ENCODE measurements around the gene IL12RB1.

Gene IL12RB1

GRCh38 chr19:18086590-18087138 is at the start of gene IL12RB1:
Gene IL12RB1, minus strand, starts transcription at chr19:18086934. Its CDS starts 111 bp downstream, at chr19:18086823.
- peak; percentile 60 to 64 for DNase-seq

- DNase-seq = no peak
These were observed 49.2 kb upstream of the IL12RB1 start for GRCh38 chr19:18135712-18136584.

DNA sequence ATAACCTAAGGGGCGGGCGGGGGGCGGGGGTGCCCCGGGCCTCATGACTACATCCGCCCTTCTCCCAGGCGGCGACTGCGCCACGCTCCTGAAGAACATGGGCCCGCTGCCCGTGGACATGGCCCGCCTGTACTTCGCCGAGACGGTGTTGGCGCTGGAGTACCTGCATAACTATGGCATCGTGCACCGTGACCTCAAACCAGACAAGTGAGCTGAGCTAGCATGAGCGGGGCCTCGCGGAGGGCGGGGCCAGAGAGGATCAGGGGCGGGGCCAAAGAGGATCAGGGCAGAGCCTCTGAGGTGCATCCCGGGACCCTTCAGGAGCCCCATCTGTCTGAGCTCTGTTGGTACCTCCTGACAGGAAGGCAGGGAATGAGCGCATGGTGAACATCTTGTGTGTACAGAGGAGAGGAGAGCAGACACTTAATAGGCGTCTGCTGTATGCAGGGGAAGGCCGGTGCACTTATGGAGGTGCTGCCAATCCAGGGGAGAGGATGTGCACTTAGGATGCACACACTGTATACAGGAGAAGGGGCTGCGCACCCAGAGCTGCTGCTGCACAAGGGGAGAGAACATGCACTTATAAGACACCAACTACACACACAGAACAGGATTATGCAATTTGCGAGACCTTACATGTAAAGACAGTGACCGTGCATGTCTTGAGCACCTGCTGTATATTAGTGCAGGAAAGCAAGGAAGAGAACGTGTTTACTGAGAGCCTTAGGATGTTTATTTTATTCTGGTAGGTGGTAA is 45.3 kb upstream of the IL12RB1 start:
- DNase-seq = no peak

GRCh38 chr19:18130523-18131242 is 43.9 kb upstream of the IL12RB1 start:
- DNase-seq = no peak

DNA sequence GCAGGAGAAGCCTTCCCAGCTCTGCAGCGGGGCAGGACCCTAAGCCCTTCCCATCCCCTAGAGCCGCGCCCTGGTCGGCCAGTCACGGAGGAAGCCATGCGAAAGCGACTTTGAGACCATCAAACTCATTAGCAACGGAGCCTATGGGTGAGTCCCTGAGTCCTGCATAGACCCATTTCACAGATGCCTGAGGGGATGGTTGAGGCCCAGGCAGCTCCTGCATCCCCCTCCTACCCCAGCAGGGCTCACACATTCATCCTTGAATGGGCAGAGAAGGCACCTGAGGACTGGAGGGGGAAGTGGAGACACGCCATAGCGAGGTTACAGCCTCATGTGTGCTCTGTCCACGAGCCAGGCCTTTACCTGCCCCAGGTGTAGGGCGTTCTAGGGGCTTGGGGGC is 42.1 kb upstream of the IL12RB1 start:
- DNase-seq = no peak

DNA sequence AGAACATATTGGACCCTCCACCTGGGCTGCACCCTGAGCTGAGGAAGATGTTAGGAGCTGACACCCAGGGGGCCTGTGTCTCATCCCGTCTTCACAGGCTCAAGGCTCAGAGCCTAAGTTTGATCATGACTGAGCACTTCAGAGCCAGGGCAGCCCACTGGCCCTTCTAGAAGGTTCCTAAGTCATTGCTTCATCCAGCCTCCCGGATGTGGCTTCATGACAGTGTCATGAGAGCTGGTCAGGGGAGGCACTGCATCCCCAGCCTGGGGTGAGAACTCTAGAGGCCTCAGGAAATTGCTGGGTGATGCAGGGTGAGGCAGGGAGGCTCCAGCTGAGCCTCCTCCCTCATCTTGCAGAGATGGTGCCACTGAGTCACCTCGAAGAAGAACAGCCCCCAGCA is 41.3 kb upstream of the IL12RB1 start:
- DNase-seq = no peak

GRCh38 chr19:18126097-18126496 is 39.4 kb upstream of the IL12RB1 start:
- no peak for DNase-seq

DNA sequence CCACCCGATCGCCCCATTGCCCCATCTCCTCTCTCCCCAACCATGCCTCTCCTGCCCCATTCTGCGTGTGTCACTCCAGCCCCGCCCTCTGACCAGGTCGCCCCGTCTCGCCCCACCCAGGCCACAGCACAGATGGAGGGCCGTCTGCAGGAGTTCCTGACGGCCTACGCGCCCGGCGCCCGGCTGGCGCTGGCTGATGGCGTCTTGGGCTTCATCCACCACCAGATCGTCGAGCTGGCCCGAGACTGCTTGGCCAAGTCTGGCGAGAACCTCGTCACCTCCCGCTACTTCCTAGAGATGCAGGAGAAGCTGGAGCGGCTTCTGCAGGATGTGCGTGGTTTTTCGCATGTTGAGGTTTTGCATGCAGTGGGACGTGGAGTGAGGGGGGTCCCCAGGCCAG is 37.1 kb upstream of the IL12RB1 start:
- DNase-seq = no peak

- DNase-seq = no peak
These were observed 36.4 kb upstream of the IL12RB1 start for GRCh38 chr19:18122860-18123795.

GRCh38 chr19:18122424-18122823 is 35.7 kb upstream of the IL12RB1 start:
- DNase-seq = no peak

DNA sequence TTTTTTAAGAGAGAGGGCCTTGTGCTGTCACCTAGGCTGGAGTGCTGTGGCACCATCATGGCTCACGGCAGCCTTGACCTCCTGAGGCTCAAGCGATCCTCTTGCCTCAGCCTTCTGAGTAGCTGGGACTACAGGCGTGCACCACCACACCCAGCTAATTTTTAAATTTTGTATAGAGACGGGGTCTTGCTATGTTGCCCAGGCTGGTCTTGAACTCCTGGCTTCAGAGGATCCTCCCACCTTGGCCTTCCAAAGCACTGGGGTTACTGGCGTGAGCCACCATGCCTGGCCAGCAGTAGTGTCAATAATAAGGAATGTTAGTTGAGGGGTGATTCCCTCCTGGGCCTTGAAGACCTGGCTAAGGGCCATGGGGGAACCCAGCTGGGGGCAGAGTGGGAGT is 34.4 kb upstream of the IL12RB1 start:
- DNase-seq = no peak

DNA sequence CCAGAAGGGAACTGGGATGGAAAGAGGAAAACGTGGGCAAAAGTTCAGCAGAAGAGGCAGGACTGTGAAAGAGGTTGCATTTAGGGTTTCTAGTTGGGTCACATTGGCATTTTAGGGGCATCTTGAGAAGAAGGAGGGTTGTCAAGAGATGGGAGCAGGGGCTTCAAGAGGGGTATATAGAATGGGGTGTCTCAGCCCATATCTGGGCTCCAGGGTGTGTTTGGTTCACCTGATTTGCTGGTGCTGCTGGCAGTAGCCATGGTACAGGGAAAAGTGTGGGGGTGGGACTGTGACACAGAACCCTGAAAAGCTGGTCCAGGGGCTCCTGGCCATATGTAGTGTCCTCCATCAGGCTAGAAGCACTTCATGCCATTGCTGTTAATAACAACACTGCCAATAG is 33.4 kb upstream of the IL12RB1 start:
- no peak for DNase-seq

GRCh38 chr19:18119717-18120105 is 33.0 kb upstream of the IL12RB1 start:
- peak; percentile 60 to 62 for DNase-seq

GRCh38 chr19:18119013-18119716 is 32.4 kb upstream of the IL12RB1 start:
- DNase-seq = peak; percentile 37 to 55

DNA sequence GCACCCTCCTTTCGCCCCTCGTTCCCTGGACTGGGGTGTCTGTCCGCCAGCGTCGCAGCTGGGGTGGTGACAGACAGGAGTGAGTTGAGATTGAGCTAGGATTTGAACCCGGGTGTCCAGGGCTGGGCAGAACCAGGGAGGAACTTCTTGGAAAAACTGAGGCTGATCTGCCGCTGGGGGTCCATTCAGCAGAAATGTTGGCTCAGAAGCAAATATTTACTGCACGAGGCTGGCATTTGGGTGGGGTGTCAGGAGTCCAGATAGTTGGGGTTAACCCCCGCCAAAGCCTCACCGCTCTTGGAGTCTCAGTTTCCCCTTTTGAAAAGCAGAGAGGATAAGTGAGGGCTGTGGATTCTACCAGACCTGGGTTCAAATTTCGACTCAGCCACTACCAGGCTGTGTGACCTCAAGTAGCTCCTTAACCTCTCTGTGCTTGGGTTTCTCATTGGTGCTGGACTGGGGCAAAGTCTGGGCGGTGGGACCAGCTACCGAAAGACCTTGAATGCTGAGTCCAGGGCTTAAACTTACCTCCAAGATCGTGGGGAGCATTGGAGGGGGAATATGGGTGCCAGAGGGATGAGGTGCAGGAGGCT is 31.8 kb upstream of the IL12RB1 start:
- DNase-seq = peak in 1 of 2 donors; percentile 22

GRCh38 chr19:18117692-18118378 is 31.1 kb upstream of the IL12RB1 start:
- peak; percentile 93 to 97 for DNase-seq

DNA sequence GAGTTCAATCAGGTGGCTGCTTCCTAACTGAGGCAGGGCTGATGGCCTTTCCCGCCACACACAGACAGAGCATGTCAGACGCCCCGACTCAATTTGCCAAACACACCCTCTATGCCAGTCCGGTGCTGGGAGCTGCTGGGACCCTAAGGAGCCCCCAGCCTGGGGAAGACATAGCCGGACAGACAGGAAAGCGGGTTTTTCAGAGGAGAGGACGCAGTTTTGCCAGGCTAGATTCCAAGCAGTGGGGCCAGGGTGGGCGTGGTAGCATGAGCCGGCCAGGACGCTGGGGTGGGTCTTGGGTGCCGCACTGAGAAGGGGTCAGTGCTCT is 30.6 kb upstream of the IL12RB1 start:
- DNase-seq = no peak

DNA sequence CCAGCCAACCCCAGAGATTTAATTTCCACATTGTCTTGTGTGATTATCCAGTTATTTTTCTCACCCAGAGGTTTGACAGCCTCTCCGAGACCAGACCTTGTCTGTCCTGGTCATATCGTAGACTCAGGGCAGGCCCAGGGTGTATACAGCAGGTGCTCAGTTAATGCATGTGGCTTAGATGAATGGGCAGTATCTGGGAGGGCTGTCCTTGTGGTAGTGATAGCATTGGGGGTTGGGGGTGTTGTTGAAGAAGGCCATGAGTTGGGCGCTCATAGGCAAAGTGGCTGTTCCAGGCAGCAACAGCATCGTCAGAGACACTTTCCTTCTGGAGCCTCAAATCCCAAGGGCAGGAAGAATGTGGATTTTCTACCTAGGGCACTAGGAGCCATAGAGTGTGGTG is 27.7 kb upstream of the IL12RB1 start:
- no peak for DNase-seq

- DNase-seq = no peak
These were observed 27.1 kb upstream of the IL12RB1 start for GRCh38 chr19:18113827-18114226.

DNA sequence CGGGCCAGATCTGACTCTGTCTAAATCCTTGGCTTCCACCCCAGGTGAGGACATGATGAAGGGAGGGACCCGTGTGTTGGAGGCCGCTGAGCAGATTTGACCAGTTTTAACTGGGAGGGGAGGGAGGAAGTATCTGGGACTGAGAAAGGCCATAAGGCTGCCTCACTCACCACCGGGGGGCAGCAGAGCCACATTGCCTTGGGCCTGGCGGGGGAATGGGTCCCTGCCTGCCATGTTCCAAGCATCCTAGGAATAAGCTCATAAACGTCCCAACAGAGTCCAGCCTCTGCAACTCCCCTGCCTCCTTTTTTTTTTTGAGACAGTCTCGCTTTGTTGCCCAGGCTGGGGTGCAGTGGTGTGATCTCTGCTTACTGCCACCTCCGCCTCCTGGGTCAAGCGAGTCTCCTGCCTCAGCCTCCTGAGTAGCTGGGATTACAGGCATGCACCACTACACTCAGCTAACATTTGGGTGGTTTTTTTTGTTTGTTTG is 26.3 kb upstream of the IL12RB1 start:
- DNase-seq = peak; percentile 87 to 89
